Measurements from ENCODE around the gene ZNF175. TPM values are rescaled to one million over a fixed set of nuclear protein-coding genes. Genes with fewer than 3 reads are reported as not detected.

Gene ZNF175
- total and polyA plus RNA-seq, 9 of the 15 experiments (the other 6 are each of a cell fraction or from before 2014, with no cell fraction given) = 3.7 to 37.9 (median 14.0) TPM

DNA sequence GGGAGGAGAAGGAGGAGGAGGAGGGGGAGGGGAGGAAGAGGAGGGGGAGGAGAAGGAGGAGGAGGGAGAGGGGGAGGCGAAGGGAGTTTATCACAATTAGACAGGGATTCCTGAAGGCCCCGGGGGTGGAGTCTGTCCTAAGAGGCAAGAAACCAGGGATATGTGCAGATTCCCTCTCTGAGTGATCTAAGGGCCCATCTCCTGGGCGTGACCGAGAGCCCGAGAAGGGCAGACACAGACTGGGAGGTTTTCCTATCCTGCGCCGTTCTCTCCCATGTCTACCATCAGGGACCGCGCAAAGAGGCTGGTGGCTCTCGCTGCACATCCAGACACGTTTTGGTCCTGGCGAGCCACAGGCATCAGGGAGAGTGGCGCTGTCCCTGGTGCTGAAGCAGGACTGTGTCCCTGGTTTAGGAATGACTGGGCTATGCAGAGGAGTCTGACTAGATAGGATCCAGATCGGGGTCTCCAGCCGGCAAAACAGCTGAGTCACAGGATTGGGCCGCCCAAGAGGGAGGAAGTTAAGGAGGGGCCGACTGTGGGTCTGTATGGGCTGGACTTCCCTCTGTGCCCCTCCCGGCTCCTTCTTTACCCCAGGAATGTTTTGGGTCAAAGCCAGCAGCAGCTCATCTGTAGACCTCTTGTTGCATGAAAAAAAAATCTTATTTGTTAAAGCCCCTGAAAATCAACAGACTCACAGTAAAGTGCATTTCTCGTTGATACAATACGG is 17.9 kb upstream of the ZNF175 start (continued):
- TF ChIP-seq, protein P1, sequence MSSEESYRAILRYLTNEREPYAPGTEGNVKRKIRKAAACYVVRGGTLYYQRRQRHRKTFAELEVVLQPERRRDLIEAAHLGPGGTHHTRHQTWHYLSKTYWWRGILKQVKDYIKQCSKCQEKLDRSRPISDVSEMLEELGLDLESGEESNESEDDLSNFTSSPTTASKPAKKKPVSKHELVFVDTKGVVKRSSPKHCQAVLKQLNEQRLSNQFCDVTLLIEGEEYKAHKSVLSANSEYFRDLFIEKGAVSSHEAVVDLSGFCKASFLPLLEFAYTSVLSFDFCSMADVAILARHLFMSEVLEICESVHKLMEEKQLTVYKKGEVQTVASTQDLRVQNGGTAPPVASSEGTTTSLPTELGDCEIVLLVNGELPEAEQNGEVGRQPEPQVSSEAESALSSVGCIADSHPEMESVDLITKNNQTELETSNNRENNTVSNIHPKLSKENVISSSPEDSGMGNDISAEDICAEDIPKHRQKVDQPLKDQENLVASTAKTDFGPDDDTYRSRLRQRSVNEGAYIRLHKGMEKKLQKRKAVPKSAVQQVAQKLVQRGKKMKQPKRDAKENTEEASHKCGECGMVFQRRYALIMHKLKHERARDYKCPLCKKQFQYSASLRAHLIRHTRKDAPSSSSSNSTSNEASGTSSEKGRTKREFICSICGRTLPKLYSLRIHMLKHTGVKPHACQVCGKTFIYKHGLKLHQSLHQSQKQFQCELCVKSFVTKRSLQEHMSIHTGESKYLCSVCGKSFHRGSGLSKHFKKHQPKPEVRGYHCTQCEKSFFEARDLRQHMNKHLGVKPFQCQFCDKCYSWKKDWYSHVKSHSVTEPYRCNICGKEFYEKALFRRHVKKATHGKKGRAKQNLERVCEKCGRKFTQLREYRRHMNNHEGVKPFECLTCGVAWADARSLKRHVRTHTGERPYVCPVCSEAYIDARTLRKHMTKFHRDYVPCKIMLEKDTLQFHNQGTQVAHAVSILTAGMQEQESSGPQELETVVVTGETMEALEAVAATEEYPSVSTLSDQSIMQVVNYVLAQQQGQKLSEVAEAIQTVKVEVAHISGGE (CRISPR knock-in tag; IDR thresholded peaks at IDR 0.05) = peak in 1 of 3 experiments; percentile 50; a peak in 1 of 6 replicates
- TF ChIP-seq ZSCAN29 (IDR thresholded peaks at IDR 0.05) = no peak
- TF ChIP-seq RBM22 (IDR thresholded peaks at IDR 0.05; ENCODE audit: low read depth, low read length, poor library complexity, severe bottlenecking) = no peak
- TF ChIP-seq CXXC5 (CRISPR knock-in tag; IDR thresholded peaks at IDR 0.05) = peak; percentile 65
- TF ChIP-seq ZNF717 (CRISPR knock-in tag; IDR thresholded peaks at IDR 0.05) = no peak
- TF ChIP-seq SAFB (IDR thresholded peaks at IDR 0.05; ENCODE audit: borderline replicate concordance, low read depth, low read length) = no peak
- no peak for TF ChIP-seq TCF7L2 (IDR thresholded peaks at IDR 0.05; ENCODE audit: low read depth, low read length)
- TF ChIP-seq CBX8 (IDR thresholded peaks at IDR 0.05; ENCODE audit: borderline replicate concordance, extremely low read depth, low read depth, low read length, poor library complexity, severe bottlenecking) = no peak
- TF ChIP-seq, protein P2, sequence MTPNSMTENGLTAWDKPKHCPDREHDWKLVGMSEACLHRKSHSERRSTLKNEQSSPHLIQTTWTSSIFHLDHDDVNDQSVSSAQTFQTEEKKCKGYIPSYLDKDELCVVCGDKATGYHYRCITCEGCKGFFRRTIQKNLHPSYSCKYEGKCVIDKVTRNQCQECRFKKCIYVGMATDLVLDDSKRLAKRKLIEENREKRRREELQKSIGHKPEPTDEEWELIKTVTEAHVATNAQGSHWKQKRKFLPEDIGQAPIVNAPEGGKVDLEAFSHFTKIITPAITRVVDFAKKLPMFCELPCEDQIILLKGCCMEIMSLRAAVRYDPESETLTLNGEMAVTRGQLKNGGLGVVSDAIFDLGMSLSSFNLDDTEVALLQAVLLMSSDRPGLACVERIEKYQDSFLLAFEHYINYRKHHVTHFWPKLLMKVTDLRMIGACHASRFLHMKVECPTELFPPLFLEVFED (CRISPR knock-in tag; conservative IDR thresholded peaks at IDR 0.05) = no peak
- TF ChIP-seq NR2C2 (CRISPR knock-in tag; IDR thresholded peaks at IDR 0.05) = peak; percentile 84
- TF ChIP-seq NR2C2 (tag; IDR thresholded peaks at IDR 0.05) = 0 out of 2 replicates have a peak, but pooled peaks have one; percentile 27
- no peak for TF ChIP-seq CREB1 (IDR thresholded peaks at IDR 0.05)
- TF ChIP-seq CREB1 (CRISPR knock-in tag; IDR thresholded peaks at IDR 0.05) = peak; percentile 80
- TF ChIP-seq NCOA6 (IDR thresholded peaks at IDR 0.05) = peak; percentile 64
- TF ChIP-seq, protein P3, sequence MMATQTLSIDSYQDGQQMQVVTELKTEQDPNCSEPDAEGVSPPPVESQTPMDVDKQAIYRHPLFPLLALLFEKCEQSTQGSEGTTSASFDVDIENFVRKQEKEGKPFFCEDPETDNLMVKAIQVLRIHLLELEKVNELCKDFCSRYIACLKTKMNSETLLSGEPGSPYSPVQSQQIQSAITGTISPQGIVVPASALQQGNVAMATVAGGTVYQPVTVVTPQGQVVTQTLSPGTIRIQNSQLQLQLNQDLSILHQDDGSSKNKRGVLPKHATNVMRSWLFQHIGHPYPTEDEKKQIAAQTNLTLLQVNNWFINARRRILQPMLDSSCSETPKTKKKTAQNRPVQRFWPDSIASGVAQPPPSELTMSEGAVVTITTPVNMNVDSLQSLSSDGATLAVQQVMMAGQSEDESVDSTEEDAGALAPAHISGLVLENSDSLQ (IDR thresholded peaks at IDR 0.05) = 0 out of 2 replicates have a peak, but pooled peaks have one; percentile 35
- TF ChIP-seq HDAC1 (IDR thresholded peaks at IDR 0.05) = peak; percentile 65 to 99; a peak in 3 of 4 replicates
- TF ChIP-seq SIN3A (IDR thresholded peaks at IDR 0.05; ENCODE audit: borderline replicate concordance in 2 of 2, control insufficient read depth in 1 of 2, low read depth in 2 of 2, low read length in 2 of 2) = peak; percentile 99
- TF ChIP-seq TEAD2 (tag; IDR thresholded peaks at IDR 0.05) = no peak
- TF ChIP-seq, protein P4, sequence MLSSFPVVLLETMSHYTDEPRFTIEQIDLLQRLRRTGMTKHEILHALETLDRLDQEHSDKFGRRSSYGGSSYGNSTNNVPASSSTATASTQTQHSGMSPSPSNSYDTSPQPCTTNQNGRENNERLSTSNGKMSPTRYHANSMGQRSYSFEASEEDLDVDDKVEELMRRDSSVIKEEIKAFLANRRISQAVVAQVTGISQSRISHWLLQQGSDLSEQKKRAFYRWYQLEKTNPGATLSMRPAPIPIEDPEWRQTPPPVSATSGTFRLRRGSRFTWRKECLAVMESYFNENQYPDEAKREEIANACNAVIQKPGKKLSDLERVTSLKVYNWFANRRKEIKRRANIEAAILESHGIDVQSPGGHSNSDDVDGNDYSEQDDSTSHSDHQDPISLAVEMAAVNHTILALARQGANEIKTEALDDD (IDR thresholded peaks at IDR 0.05) = peak; percentile 77
- TF ChIP-seq CREBBP (IDR thresholded peaks at IDR 0.05; ENCODE audit: low read depth, low read length) = no peak
- TF ChIP-seq ZNF707 (CRISPR knock-in tag; conservative IDR thresholded peaks at IDR 0.05) = no peak

Measured in K562 (cell line).